Body of pancreas (tissue), 4 donors: ENCODE measurements around the gene FOXB1. TPM values are rescaled to one million over a fixed set of nuclear protein-coding genes. Genes with fewer than 3 reads are reported as not detected.

Experiments
- ATAC-seq: fragments of 150-250 bp; one replicate; pipeline ENCODE4 v1.9.1; 2016
- DNase-seq, 4 donors: peaks; one replicate each; pipeline ENCODE4 v3.0.0-alpha.2; 2019
- H3K27ac ChIP-seq, 4 donors: fragments of 200-600 bp; sonication (generic); 1 replicate in 3 of 4; 2 replicates in 1 of 4; pipeline versions ENCODE4 v1.5.1 to v1.6.1; 2016 to 2019; ENCODE audit warnings: mild to moderate bottlenecking in 1 of 4, mixed read lengths in 1 of 4, moderate library complexity in 1 of 4
- H3K27me3 ChIP-seq, 2 donors: fragments of 200-600 bp; sonication (generic); one replicate each; pipeline ENCODE4 v1.6.0; 2016; ENCODE audit warnings: mild to moderate bottlenecking in 1 of 2
- H3K36me3 ChIP-seq, 2 donors: fragments of 200-600 bp; sonication (generic); replicated peaks in 1 of 2; 2 replicates each; pipeline ENCODE4 v1.5.1; 2016; ENCODE audit warnings: low read depth in 2 of 2; ENCODE audit not compliant: insufficient read depth in 1 of 2
- H3K4me1 ChIP-seq: fragments of 200-600 bp; sonication (generic); one replicate; pipeline ENCODE4 v1.6.0; 2016
- H3K4me3 ChIP-seq, 2 donors: fragments of 200-600 bp; sonication (generic); 1 replicate in 1 of 2; 2 replicates in 1 of 2; pipeline ENCODE4 v1.5.1; 2016 to 2019
- H3K9me3 ChIP-seq, 3 donors: fragments of 200-600 bp; sonication (generic); 1 replicate in 2 of 3; 2 replicates in 1 of 3; pipeline ENCODE4 v1.5.1; 2016
- CTCF ChIP-seq, 7 experiments: fragments of 450-650 bp in 4 of 7; fragments of 200-600 bp in 3 of 7; sonication (generic) in 3 of 7; IDR thresholded peaks; one replicate each; pipeline ENCODE4 v1.5.1; 2016 to 2019; ENCODE audit warnings: antibody characterized with exemption in 7 of 7
- POLR2A ChIP-seq, 3 donors: fragments of 450-650 bp; IDR thresholded peaks; one replicate each; pipeline ENCODE4 v1.6.1; 2016; ENCODE audit warnings: antibody characterized with exemption in 3 of 3, mild to moderate bottlenecking in 2 of 3
- WGBS, 2 donors: methylation state at CpG; one replicate each; pipeline ENCODE4 v1.1.5; 2017; 5-methylcytosine and 5-hydroxymethylcytosine counted together
- intact Hi-C: fragments of 100-400 bp; cut with DNase I; formaldehyde crosslinking; loops from one replicate; pipeline ENCODE4 v1.15.1; 2023
- total RNA-seq, 2 donors: library from RNA; depleted of rRNA; stranded (reverse); fragments of >200 nt; gene quantifications; one replicate each; pipeline ENCODE4 v1.1.0, GENCODE V29; 2016

FOXB1 gene
- total RNA-seq, 2 donors from 2014 or later = not detected

- Histone ChIP-seq H3K9me3 (peaks cover 0 to 12% (median 0%) of the 10 kb centered on the region in 3 donors), H3K4me1 (no peaks in the 10 kb centered on the region), H3K27ac (no peak overlapping the region), H3K27me3 (no peaks in the 10 kb centered on the region), H3K4me3 (no peak overlapping the region), H3K36me3 (no peaks in the 10 kb centered on the region)
- intact Hi-C loops = no loop called here
- TF ChIP-seq POLR2A (IDR thresholded peaks at IDR 0.05) (no peak), CTCF (IDR thresholded peaks at IDR 0.05) (no peak)
- WGBS, 2 donors = 86% methylated on average over 6 of the region's 6 CpGs
- ATAC-seq = no peak
- DNase-seq = no peak
Measured at GRCh38 chr15:59965741-59966140, 38.4 kb upstream of the FOXB1 start.

GRCh38 chr15:59966262-59966661 is 37.8 kb upstream of the FOXB1 start:
- Histone ChIP-seq H3K36me3 (no peaks in the 10 kb centered on the region), H3K9me3 (peaks cover 0 to 12% (median 0%) of the 10 kb centered on the region in 3 donors), H3K4me3 (no peak overlapping the region), H3K27me3 (no peaks in the 10 kb centered on the region), H3K27ac (no peak overlapping the region), H3K4me1 (no peaks in the 10 kb centered on the region)
- intact Hi-C loops = no loop called here
- ATAC-seq (no peak), DNase-seq (no peak)
- TF ChIP-seq CTCF (IDR thresholded peaks at IDR 0.05) (no peak), POLR2A (IDR thresholded peaks at IDR 0.05) (no peak)

GRCh38 chr15:59968314-59968713 is 35.8 kb upstream of the FOXB1 start:
- Histone ChIP-seq H3K4me3 (no peak overlapping the region), H3K36me3 (no peaks in the 10 kb centered on the region), H3K27ac (no peak overlapping the region), H3K4me1 (no peaks in the 10 kb centered on the region), H3K9me3 (peaks cover 0 to 5% (median 0%) of the 10 kb centered on the region in 3 donors), H3K27me3 (no peaks in the 10 kb centered on the region)
- TF ChIP-seq POLR2A (IDR thresholded peaks at IDR 0.05) (no peak), CTCF (IDR thresholded peaks at IDR 0.05) (no peak)
- intact Hi-C loops = no loop called here
- 84 to 88% methylated on average over 2 of the region's 2 CpGs for WGBS, 2 donors
- DNase-seq (no peak), ATAC-seq (no peak)

GRCh38 chr15:59972241-59972640 is 31.9 kb upstream of the FOXB1 start:
- no peaks in the 10 kb centered on the region for H3K9me3 ChIP-seq
- DNase-seq = no peak
- no peaks in the 10 kb centered on the region for H3K4me1 ChIP-seq
- no peaks in the 10 kb centered on the region for H3K36me3 ChIP-seq
- H3K4me3 ChIP-seq = no peak overlapping the region
- intact Hi-C loops = no loop called here
- H3K27ac ChIP-seq = no peak overlapping the region
- no peaks in the 10 kb centered on the region for H3K27me3 ChIP-seq
- no peak for ATAC-seq
- WGBS, 2 donors = 42 to 48% methylated on average over 1 of the region's 1 CpG
- no peak for TF ChIP-seq CTCF (IDR thresholded peaks at IDR 0.05)
- TF ChIP-seq POLR2A (IDR thresholded peaks at IDR 0.05) = no peak

GRCh38 chr15:59976480-59977271 is 27.4 kb upstream of the FOXB1 start:
- H3K36me3 ChIP-seq = no peaks in the 10 kb centered on the region
- intact Hi-C loops = no loop called here
- no peaks in the 10 kb centered on the region for H3K4me1 ChIP-seq
- H3K4me3 ChIP-seq = no peak overlapping the region
- WGBS, 2 donors = 50 to 63% methylated on average over 6 of the region's 6 CpGs
- TF ChIP-seq CTCF (IDR thresholded peaks at IDR 0.05) (no peak), POLR2A (IDR thresholded peaks at IDR 0.05) (no peak)
- H3K27me3 ChIP-seq = no peaks in the 10 kb centered on the region
- no peak overlapping the region for H3K27ac ChIP-seq
- DNase-seq = peak in 1 of 4 donors; percentile 6
- H3K9me3 ChIP-seq = no peaks in the 10 kb centered on the region
- ATAC-seq = no peak
